Measurements from ENCODE around the gene WRAP73.
"Not testable (repeated sequence)": the region's sequence is repeated elsewhere in the genome, so short reads cannot be mapped to it uniquely, and the experiment has no call there.

The WRAP73 gene

GRCh38 chr1:3623441-3624199 is 26.3 kb downstream of the WRAP73 start:
- Histone ChIP-seq H3K4me1 (ENCODE audit: control insufficient read depth in 1 of 2, insufficient read depth in 1 of 2, low read depth in 1 of 2, low read length in 1 of 2) (peaks cover 40 to 42% of the 10 kb centered on the region in 2 experiments), H3K36me3 (peaks cover 36% of the 10 kb centered on the region), H3K27me3 (no peaks in the 10 kb centered on the region), H3K4me3 (ENCODE audit: low read depth in 1 of 2, low read length in 1 of 2) (peak overlapping the region; percentile 98), H3K27ac (peak overlapping the region; percentile 91), H3K9me3 (no peaks in the 10 kb centered on the region)
- TF ChIP-seq CTCF (IDR thresholded peaks at IDR 0.05) = no peak

GRCh38 chr1:3622102-3622501 is 27.8 kb downstream of the WRAP73 start:
- H3K27ac ChIP-seq; H3K27me3 ChIP-seq; H3K9me3 ChIP-seq; H3K4me3 ChIP-seq (ENCODE audit: low read depth in 1 of 2, low read length in 1 of 2): not testable (repeated sequence)
- H3K4me1 ChIP-seq (ENCODE audit: control insufficient read depth in 1 of 2, insufficient read depth in 1 of 2, low read depth in 1 of 2, low read length in 1 of 2) = peaks cover 43 to 44% of the 10 kb centered on the region in 2 experiments
- peaks cover 21% of the 10 kb centered on the region for H3K36me3 ChIP-seq

- Histone ChIP-seq H3K27ac (peak overlapping the region; percentile 31), H3K36me3 (peaks cover 13% of the 10 kb centered on the region), H3K4me1 (ENCODE audit: control insufficient read depth in 1 of 2, insufficient read depth in 1 of 2, low read depth in 1 of 2, low read length in 1 of 2) (peaks cover 42 to 44% of the 10 kb centered on the region in 2 experiments)
- H3K4me3 ChIP-seq (ENCODE audit: low read depth in 1 of 2, low read length in 1 of 2); H3K27me3 ChIP-seq; H3K9me3 ChIP-seq: not testable (repeated sequence)
- TF ChIP-seq CTCF (IDR thresholded peaks at IDR 0.05) = peak; percentile 72
Measured at GRCh38 chr1:3621151-3621671, 28.7 kb downstream of the WRAP73 start.

GRCh38 chr1:3620708-3621107 is 29.2 kb downstream of the WRAP73 start:
- Histone ChIP-seq H3K4me3 (ENCODE audit: low read depth in 1 of 2, low read length in 1 of 2) (no peak overlapping the region), H3K9me3 (no peaks in the 10 kb centered on the region), H3K27me3 (peaks cover 2% of the 10 kb centered on the region), H3K36me3 (peaks cover 9% of the 10 kb centered on the region), H3K4me1 (ENCODE audit: control insufficient read depth in 1 of 2, insufficient read depth in 1 of 2, low read depth in 1 of 2, low read length in 1 of 2) (peaks cover 37 to 39% of the 10 kb centered on the region in 2 experiments), H3K27ac (no peak overlapping the region)
- TF ChIP-seq CTCF (IDR thresholded peaks at IDR 0.05) = no peak

- Histone ChIP-seq H3K4me3 (ENCODE audit: low read depth in 1 of 2, low read length in 1 of 2) (no peak overlapping the region), H3K27ac (no peak overlapping the region), H3K36me3 (peaks cover 9% of the 10 kb centered on the region), H3K9me3 (no peaks in the 10 kb centered on the region), H3K27me3 (peaks cover 8% of the 10 kb centered on the region), H3K4me1 (ENCODE audit: control insufficient read depth in 1 of 2, insufficient read depth in 1 of 2, low read depth in 1 of 2, low read length in 1 of 2) (peaks cover 31 to 33% of the 10 kb centered on the region in 2 experiments)
- peak; percentile 81 for TF ChIP-seq CTCF (IDR thresholded peaks at IDR 0.05)
Measured at GRCh38 chr1:3618881-3619671, 30.8 kb downstream of the WRAP73 start.

- Histone ChIP-seq H3K9me3 (no peaks in the 10 kb centered on the region), H3K4me3 (ENCODE audit: low read depth in 1 of 2, low read length in 1 of 2) (no peak overlapping the region), H3K36me3 (peaks cover 9% of the 10 kb centered on the region), H3K27me3 (peaks cover 13% of the 10 kb centered on the region), H3K4me1 (ENCODE audit: control insufficient read depth in 1 of 2, insufficient read depth in 1 of 2, low read depth in 1 of 2, low read length in 1 of 2) (peaks cover 25 to 27% of the 10 kb centered on the region in 2 experiments), H3K27ac (no peak overlapping the region)
- no peak for TF ChIP-seq CTCF (IDR thresholded peaks at IDR 0.05)
Measured at GRCh38 chr1:3618531-3618880, 31.4 kb downstream of the WRAP73 start.

Measured in neutrophil (primary cell).